Subcutaneous adipose tissue (tissue), 4 donors: ENCODE data around the gene NHSL2. TPM values are rescaled to one million over a fixed set of nuclear protein-coding genes. Genes with fewer than 3 reads are reported as not detected.

Source experiments
- total RNA-seq, 4 donors: library from RNA; depleted of rRNA; stranded (reverse); fragments of >200 nt; gene quantifications; one replicate each; pipeline ENCODE4 v1.1.0, GENCODE V29; 2016
- TF ChIP-seq, protein P1 (sequence below): fragments of 450-650 bp; IDR thresholded peaks from one replicate; pipeline ENCODE4 v1.5.1; 2016; ENCODE audit warnings: low read depth, mild to moderate bottlenecking, control low read depth, antibody characterized with exemption, moderate library complexity

The NHSL2 gene
- total RNA-seq, 4 donors from 2014 or later: 5.6 to 12.2 (median 8.8) TPM

DNA sequence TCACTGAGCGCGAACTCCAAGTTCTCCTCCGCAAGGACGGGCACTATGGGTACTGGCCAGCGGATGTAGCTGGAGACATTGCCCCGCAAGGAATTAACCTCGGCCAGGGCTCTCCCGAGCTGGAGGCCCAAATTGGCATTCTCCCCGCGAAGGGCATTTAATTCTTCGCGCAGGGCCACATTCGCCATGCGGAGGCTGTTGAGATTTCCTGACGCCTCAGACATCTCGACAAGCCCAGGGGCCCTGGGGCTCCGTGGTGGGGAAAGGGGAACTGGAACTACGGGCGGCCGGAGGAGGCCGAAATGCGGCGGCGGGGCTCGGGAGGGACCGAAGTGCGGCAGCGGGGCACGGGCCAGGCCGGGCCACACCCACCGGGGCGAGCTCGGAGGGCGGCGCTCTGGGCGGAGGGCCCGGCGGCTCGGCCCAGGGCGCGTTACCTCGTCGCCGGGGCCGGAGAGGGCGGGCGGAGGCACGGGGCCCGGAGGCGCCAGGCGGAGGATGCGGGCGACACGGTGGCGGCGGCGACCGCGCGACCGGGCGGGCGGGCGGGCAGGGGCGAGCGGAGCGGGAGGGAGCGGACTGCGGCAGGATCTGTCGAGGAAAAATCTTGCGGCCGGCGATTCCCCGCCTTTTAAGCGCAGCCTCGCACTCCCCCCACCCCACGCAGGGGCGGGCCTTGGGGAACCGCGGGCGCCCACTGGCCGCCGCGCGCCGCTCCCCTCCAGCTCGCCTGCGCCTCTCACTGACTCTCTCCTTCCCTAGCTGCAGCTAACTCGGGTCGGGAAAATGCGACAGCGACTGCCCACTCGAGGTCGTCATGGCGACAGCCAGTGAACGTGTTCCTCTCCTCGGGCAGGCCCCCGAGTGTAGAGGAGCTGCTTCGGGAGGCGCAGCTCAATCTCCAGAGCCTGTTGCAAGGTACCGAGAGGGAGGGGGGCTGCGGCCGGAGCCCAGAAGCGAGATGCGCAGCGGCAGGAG is 221.0 kb downstream of the NHSL2 start, which contains the start of gene RTL5:
Gene RTL5 (minus strand): TSS at position 599 of the 978 bp plus-strand sequence.
- TF ChIP-seq, protein P1, sequence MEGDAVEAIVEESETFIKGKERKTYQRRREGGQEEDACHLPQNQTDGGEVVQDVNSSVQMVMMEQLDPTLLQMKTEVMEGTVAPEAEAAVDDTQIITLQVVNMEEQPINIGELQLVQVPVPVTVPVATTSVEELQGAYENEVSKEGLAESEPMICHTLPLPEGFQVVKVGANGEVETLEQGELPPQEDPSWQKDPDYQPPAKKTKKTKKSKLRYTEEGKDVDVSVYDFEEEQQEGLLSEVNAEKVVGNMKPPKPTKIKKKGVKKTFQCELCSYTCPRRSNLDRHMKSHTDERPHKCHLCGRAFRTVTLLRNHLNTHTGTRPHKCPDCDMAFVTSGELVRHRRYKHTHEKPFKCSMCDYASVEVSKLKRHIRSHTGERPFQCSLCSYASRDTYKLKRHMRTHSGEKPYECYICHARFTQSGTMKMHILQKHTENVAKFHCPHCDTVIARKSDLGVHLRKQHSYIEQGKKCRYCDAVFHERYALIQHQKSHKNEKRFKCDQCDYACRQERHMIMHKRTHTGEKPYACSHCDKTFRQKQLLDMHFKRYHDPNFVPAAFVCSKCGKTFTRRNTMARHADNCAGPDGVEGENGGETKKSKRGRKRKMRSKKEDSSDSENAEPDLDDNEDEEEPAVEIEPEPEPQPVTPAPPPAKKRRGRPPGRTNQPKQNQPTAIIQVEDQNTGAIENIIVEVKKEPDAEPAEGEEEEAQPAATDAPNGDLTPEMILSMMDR: no peak

GRCh38 chrX:72132456-72132855 is 221.8 kb downstream of the NHSL2 start:
- TF ChIP-seq, protein P1: no peak

GRCh38 chrX:72133851-72134546 is 223.4 kb downstream of the NHSL2 start:
- TF ChIP-seq, protein P1: no peak

- TF ChIP-seq, protein P1: no peak
These were observed 227.3 kb downstream of the NHSL2 start for GRCh38 chrX:72137846-72138495.

DNA sequence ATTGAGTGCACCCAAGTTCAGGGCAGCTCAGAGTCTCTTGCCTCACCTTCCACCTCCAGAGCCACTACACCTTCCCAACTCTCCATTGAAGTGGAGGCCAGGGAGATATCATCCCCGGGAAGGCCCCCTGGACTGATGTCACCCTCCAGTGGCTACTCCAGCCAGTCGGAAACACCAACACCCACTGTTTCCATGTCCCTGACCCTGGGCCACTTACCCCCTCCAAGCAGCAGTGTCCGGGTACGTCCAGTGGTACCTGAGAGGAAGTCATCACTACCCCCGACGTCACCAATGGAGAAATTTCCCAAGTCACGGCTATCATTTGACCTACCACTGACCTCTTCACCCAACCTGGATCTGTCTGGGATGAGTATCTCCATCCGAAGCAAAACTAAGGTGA is 228.9 kb downstream of the NHSL2 start:
- TF ChIP-seq, protein P1: no peak

- TF ChIP-seq, protein P1: no peak
These were observed 230.8 kb downstream of the NHSL2 start for GRCh38 chrX:72141372-72142004.
